Vagina (tissue), 2 donors: ENCODE measurements around the gene ALDH3B2.

Experiments used
- POLR2A ChIP-seq, 2 donors: fragments of 450-650 bp; IDR thresholded peaks; one replicate each; pipeline ENCODE4 v1.6.1; 2017; ENCODE audit warnings: antibody characterized with exemption in 2 of 2, mild to moderate bottlenecking in 2 of 2, moderate library complexity in 2 of 2
- TF ChIP-seq, protein P1 (sequence below), 3 experiments: fragments of 450-650 bp in 2 of 3; fragments of 200-600 bp in 1 of 3; sonication (generic) in 1 of 3; IDR thresholded peaks; one replicate each; pipeline ENCODE4 v1.5.1; 2017 to 2019; ENCODE audit warnings: antibody characterized with exemption in 3 of 3, mild to moderate bottlenecking in 2 of 3, moderate library complexity in 2 of 3

DNA sequence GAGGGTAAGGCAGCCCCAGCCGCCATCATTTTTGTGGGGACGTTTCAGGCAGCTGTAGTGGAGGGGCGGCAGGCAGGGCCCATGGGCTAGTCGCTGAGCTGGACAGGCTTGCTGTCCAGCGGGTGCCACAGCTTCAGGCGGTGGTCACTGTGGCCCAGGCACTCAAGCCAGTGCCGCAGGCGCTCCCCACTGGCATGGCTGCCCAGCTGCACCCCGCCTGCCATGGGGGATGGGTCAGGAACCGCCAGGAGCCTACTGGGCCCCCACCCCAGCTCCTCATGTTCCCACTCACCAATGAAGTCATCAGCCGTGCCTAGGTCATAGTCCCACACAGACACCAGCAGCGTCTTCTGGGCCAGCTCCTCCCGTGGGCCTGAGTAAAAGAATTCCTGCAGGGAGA is 61.7 kb downstream of the ALDH3B2 start:
- TF ChIP-seq, protein P1, sequence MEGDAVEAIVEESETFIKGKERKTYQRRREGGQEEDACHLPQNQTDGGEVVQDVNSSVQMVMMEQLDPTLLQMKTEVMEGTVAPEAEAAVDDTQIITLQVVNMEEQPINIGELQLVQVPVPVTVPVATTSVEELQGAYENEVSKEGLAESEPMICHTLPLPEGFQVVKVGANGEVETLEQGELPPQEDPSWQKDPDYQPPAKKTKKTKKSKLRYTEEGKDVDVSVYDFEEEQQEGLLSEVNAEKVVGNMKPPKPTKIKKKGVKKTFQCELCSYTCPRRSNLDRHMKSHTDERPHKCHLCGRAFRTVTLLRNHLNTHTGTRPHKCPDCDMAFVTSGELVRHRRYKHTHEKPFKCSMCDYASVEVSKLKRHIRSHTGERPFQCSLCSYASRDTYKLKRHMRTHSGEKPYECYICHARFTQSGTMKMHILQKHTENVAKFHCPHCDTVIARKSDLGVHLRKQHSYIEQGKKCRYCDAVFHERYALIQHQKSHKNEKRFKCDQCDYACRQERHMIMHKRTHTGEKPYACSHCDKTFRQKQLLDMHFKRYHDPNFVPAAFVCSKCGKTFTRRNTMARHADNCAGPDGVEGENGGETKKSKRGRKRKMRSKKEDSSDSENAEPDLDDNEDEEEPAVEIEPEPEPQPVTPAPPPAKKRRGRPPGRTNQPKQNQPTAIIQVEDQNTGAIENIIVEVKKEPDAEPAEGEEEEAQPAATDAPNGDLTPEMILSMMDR (IDR thresholded peaks at IDR 0.05): no peak
- TF ChIP-seq POLR2A (IDR thresholded peaks at IDR 0.05): no peak
